Tibial artery (tissue), 4 donors: ENCODE results near the gene SLC66A2.

ENCODE experiments used
- DNase-seq, 2 donors: peaks; one replicate each; pipeline ENCODE4 v3.0.0-alpha.2; 2019
- H3K27ac ChIP-seq, 2 donors: fragments of 200-600 bp; sonication (generic) in 1 of 2; 1 replicate in 1 of 2; 2 replicates in 1 of 2; pipeline ENCODE4 v1.5.1; 2018 to 2019; ENCODE audit warnings: mild to moderate bottlenecking in 1 of 2
- H3K27me3 ChIP-seq, 2 donors: fragments of 200-600 bp; sonication (generic) in 1 of 2; one replicate each; pipeline versions ENCODE4 v1.5.1 to v1.6.0; 2016 to 2019
- H3K36me3 ChIP-seq, 3 donors: fragments of 200-600 bp; sonication (generic) in 2 of 3; one replicate each; pipeline ENCODE4 v1.5.1; 2016 to 2019; ENCODE audit warnings: mild to moderate bottlenecking in 2 of 3
- H3K4me1 ChIP-seq, 4 donors: fragments of 200-600 bp; sonication (generic) in 2 of 4; 1 replicate in 3 of 4; 2 replicates in 1 of 4; pipeline ENCODE4 v1.5.1; 2016 to 2019
- H3K4me3 ChIP-seq, 2 donors: fragments of 200-600 bp; sonication (generic) in 1 of 2; 1 replicate in 1 of 2; 2 replicates in 1 of 2; pipeline ENCODE4 v1.5.1; 2018 to 2019; ENCODE audit warnings: mild to moderate bottlenecking in 2 of 2
- H3K9me3 ChIP-seq, 3 donors: fragments of 200-600 bp; sonication (generic) in 1 of 3; one replicate each; pipeline ENCODE4 v1.5.1; 2016 to 2019
- intact Hi-C: fragments of 100-400 bp; cut with DNase I; formaldehyde crosslinking; loops from one replicate; pipeline ENCODE4 v1.15.0; 2023; ENCODE audit warnings: low total_unique reads
- TF ChIP-seq, protein P1 (sequence below), 2 experiments: fragments of 200-600 bp in 1 of 2; fragments of 450-650 bp in 1 of 2; IDR thresholded peaks; one replicate each; pipeline ENCODE4 v1.5.1; 2017 to 2019; ENCODE audit warnings: antibody characterized with exemption in 2 of 2, mild to moderate bottlenecking in 1 of 2, moderate library complexity in 1 of 2

Gene SLC66A2

DNA sequence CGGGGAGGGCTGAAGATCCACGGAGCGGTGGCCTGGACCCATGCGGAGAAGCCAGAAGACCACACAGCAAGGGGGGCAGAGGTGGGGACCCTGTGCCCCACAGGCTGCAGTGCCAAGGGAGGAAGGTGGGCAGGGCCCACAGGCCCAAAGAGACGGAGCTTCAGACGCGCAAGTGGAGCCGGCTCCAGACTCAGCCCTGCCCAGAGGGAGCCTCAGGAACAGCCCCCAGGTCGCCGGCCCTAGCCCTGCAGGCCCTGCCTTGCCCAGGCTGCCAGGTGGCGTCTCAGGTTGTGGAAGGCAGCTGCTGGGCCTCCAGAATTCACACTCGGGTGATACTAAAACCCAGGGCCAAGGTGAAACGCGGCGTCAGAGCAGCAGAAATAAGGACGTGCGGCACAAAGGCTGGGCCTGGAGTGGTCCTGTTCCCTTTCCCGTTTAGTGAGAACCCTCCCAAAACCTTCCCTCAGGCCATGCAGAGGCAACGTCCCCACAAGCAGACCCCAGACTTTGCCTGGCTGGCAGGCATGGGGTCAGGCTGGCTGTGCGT, 36.8 kb downstream of the SLC66A2 start:
- Histone ChIP-seq H3K9me3 (no peaks in the 10 kb centered on the region), H3K27ac (no peak overlapping the region), H3K4me1 (no peaks in the 10 kb centered on the region), H3K36me3 (peaks cover 34 to 74% (median 72%) of the 10 kb centered on the region in 3 donors), H3K27me3 (no peaks in the 10 kb centered on the region), H3K4me3 (no peak overlapping the region)
- intact Hi-C loops: no loop called here
- TF ChIP-seq, protein P1, sequence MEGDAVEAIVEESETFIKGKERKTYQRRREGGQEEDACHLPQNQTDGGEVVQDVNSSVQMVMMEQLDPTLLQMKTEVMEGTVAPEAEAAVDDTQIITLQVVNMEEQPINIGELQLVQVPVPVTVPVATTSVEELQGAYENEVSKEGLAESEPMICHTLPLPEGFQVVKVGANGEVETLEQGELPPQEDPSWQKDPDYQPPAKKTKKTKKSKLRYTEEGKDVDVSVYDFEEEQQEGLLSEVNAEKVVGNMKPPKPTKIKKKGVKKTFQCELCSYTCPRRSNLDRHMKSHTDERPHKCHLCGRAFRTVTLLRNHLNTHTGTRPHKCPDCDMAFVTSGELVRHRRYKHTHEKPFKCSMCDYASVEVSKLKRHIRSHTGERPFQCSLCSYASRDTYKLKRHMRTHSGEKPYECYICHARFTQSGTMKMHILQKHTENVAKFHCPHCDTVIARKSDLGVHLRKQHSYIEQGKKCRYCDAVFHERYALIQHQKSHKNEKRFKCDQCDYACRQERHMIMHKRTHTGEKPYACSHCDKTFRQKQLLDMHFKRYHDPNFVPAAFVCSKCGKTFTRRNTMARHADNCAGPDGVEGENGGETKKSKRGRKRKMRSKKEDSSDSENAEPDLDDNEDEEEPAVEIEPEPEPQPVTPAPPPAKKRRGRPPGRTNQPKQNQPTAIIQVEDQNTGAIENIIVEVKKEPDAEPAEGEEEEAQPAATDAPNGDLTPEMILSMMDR (IDR thresholded peaks at IDR 0.05): no peak
- DNase-seq: no peak

DNA sequence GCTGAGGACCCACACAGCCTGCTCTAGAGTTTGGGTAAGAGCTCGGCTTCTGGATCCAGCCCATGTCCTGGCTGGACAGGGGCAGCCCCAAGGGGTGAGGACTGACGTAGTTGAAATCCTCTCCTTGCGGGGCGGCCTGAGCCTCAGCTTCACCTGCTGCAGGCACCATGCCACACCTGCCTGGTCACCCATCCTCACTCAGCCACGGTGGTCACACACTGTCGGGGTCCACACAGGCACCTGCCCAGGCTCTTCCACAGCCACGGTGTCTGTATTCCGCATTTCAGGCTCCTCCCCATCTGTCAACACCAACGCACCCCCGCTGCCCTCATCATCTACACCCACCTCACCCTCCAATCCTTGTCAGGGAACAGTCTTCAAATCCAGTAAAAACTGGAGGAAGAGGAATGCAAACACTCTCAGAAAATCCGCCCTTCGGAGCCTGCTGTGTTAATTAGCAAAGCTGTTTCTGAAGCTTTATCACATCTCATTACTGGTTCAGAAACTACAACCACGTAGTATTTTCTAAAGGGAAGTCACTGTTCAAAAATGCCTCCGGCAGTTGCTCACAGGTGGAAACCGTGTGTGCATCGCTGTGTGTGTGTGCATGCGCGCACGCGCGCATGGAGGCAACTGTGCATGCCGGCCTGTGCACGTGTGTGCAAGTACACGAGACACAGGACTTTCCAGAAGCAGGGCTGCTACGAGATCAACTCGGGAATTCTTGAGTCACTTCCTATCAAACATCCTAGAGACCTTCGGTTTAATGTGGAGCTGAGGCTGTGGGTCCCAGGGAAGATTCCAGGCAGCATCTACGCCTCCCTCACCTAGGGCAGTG, 38.2 kb downstream of the SLC66A2 start:
- Histone ChIP-seq H3K36me3 (peaks cover 31 to 69% (median 64%) of the 10 kb centered on the region in 3 donors), H3K27ac (no peak overlapping the region)

DNA sequence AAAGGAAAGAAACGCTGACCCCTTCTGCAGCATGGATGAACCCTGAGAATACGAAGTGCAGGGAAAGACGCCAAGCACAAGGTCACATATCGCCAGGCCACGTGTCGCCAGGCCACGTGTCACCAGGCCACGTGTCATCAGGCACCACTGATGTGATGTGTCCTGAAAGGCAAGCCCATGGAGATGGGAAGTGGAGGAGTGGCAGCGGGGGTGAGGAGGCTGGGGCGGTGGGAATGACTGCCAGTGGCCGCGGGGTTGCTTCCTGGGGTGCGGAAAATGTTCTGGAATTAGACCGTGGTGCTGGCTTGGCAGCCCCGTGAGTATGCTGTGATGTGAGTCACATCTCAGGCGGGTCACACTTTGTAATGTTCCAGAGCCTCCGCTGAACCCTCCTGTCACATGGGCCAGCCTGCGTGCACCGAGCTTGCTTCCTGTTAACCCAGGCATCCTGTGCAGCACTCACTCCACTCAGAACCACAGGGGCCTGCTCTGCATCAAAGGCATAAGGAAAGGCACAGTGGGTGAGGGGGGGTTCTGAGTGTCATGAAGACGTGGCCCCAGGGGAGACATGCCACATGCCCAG, 39.0 kb downstream of the SLC66A2 start:
- Histone ChIP-seq H3K36me3 (peaks cover 30 to 62% (median 58%) of the 10 kb centered on the region in 3 donors), H3K4me1 (no peaks in the 10 kb centered on the region), H3K4me3 (no peak overlapping the region), H3K9me3 (no peaks in the 10 kb centered on the region), H3K27me3 (no peaks in the 10 kb centered on the region), H3K27ac (no peak overlapping the region)
- intact Hi-C loops: no loop called here
- peak; percentile 18 to 54 for DNase-seq
- TF ChIP-seq, protein P1 (IDR thresholded peaks at IDR 0.05): no peak

More for the DNA sequence above, 38.2 kb downstream of the SLC66A2 start:
- H3K4me3 ChIP-seq: no peak overlapping the region
- H3K9me3 ChIP-seq: no peaks in the 10 kb centered on the region
- no peaks in the 10 kb centered on the region for H3K27me3 ChIP-seq
- TF ChIP-seq, protein P1 (IDR thresholded peaks at IDR 0.05): no peak
- H3K4me1 ChIP-seq: no peaks in the 10 kb centered on the region
- intact Hi-C loops: no loop called here
- DNase-seq: no peak

DNA sequence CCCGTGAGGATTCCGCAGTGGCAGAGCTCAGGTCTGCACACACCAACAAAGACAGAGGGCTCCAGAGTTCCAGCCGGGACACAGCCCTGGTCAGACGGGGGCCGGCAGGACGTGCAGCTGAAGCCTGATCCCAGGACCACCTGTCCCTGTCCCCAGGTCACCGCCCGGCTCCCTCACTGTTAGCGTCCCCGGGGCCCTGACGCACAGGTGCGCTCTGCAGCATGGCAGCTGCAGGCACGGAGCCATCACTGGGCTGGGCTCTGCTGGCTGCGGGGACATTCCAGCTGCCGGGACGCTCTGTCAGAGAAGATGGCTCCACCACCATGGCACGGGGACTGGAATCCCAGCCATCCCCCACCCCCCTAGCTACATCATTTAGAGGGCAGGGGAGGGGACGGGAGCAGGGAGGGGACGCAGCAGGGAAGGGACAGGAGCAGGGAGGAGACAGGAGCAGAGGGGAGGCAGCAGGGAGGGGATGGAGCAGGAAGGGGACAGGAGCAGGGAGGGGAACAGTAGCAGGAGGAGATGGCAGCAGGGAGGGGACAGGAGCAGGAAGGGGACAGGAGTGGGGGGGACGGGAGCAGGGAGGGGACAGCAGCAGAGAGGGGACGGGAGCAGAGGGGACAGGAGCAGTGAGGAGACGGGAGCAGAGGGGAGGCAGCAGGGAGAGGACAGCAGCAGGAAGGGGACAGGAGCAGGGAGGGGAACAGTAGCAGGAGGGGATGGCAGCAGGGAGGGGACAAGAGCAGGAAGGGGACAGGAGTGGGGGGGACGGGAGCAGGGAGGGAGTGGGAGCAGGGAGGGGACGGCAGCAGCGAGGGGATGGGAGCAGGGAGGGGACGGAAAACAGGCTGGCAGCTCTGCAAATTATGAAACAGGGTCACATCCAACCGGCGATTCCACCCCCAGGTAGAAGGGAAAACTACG, 39.8 kb downstream of the SLC66A2 start:
- H3K4me3 ChIP-seq: no peak overlapping the region
- peak; percentile 17 to 61 for DNase-seq
- intact Hi-C loops: no loop called here
- TF ChIP-seq, protein P1 (IDR thresholded peaks at IDR 0.05): no peak
- H3K4me1 ChIP-seq: no peaks in the 10 kb centered on the region
- no peaks in the 10 kb centered on the region for H3K9me3 ChIP-seq
- H3K27me3 ChIP-seq: no peaks in the 10 kb centered on the region
- peaks cover 21 to 53% (median 49%) of the 10 kb centered on the region in 3 donors for H3K36me3 ChIP-seq
- H3K27ac ChIP-seq: no peak overlapping the region
